PC-3 (cell line): Measurements from ENCODE around the gene TMEM161B. TPM values are rescaled to one million over a fixed set of nuclear protein-coding genes. Genes with fewer than 3 reads are reported as not detected.

Source experiments
- ATAC-seq: fragments of 200-7000 bp; cut with Tn5 transposase; 2 replicates; pipeline ENCODE4 v1.9.1; 2020; ENCODE audit warnings: mild to moderate bottlenecking, moderate library complexity
- BruUV-seq: library from RNA; stranded (reverse); fragments of 400-500 nt; replicated peaks from 2 replicates; lab custom pipeline; 2021; lab: Mats Ljungman, UMichigan
- CTCF ChIA-PET: fragments of 300-600 bp; sonication (Branson Sonifier 250); formaldehyde crosslinking; loops from one replicate; lab custom pipeline; 2022; ENCODE audit warnings: antibody characterized with exemption; lab: Charles Lee
- POLR2A ChIA-PET: fragments of 300-600 bp; sonication (Branson Sonifier 250); formaldehyde crosslinking; loops from one replicate; lab custom pipeline; 2022; ENCODE audit warnings: antibody characterized with exemption; ENCODE audit not compliant: unreplicated experiment; lab: Charles Lee
- DNase-seq: peaks from one replicate; pipeline ENCODE4 v3.0.0-alpha.2; 2015
- H2AFZ ChIP-seq: fragments of 300-600 bp; sonication (generic); 2 replicates; pipeline ENCODE4 v1.6.0; 2016; ENCODE audit warnings: antibody characterized with exemption, low read length
- H3F3A ChIP-seq: fragments of 300-600 bp; sonication (generic); one replicate; pipeline ENCODE4 v1.6.0; 2017; ENCODE audit warnings: antibody characterized with exemption, low read length, control low read depth, mild to moderate bottlenecking; ENCODE audit not compliant: unreplicated experiment
- H3K27ac ChIP-seq: fragments of 300-600 bp; sonication (generic); 2 replicates; pipeline ENCODE4 v1.5.1; 2016; ENCODE audit warnings: mild to moderate bottlenecking, low read length
- H3K27me3 ChIP-seq: fragments of 300-600 bp; sonication (generic); 2 replicates; pipeline ENCODE4 v1.6.1; 2016; ENCODE audit warnings: low read length, mixed read lengths
- H3K36me3 ChIP-seq: fragments of 300-600 bp; sonication (generic); 2 replicates; pipeline ENCODE4 v1.6.1; 2016; ENCODE audit warnings: low read depth, mixed run types, low read length, mixed read lengths
- H3K4me1 ChIP-seq: fragments of 300-600 bp; sonication (generic); 2 replicates; pipeline ENCODE4 v1.5.1; 2016; ENCODE audit warnings: low read length; ENCODE audit not compliant: insufficient read depth
- H3K4me2 ChIP-seq: fragments of 300-600 bp; sonication (generic); 2 replicates; pipeline ENCODE4 v1.6.0; 2016; ENCODE audit warnings: low read length
- H3K4me3 ChIP-seq: fragments of 300-600 bp; sonication (generic); 2 replicates; pipeline ENCODE4 v1.5.1; 2016; ENCODE audit warnings: mild to moderate bottlenecking, low read length, mixed read lengths
- H3K79me2 ChIP-seq: fragments of 300-600 bp; sonication (generic); 2 replicates; pipeline ENCODE4 v1.6.1; 2017; ENCODE audit warnings: low read length, mixed read lengths
- H3K9ac ChIP-seq: fragments of 300-600 bp; sonication (generic); 2 replicates; pipeline ENCODE4 v1.6.0; 2016; ENCODE audit warnings: mild to moderate bottlenecking, low read length
- H3K9me2 ChIP-seq: fragments of 300-600 bp; sonication (generic); replicated peaks from 2 replicates; pipeline ENCODE4 v1.6.1; 2016; ENCODE audit warnings: mixed run types, low read length, mixed read lengths
- H3K9me3 ChIP-seq: fragments of 300-600 bp; sonication (generic); 2 replicates; pipeline ENCODE4 v1.6.1; 2016; ENCODE audit warnings: low read length, mixed read lengths
- H4K20me1 ChIP-seq: fragments of 300-600 bp; sonication (generic); 2 replicates; pipeline ENCODE4 v1.6.1; 2016; ENCODE audit warnings: low read length, mixed read lengths
- CTCF ChIP-seq: fragments of 300-600 bp; sonication (generic); conservative IDR thresholded peaks from 2 replicates; pipeline ENCODE4 v1.5.1; 2017; ENCODE audit warnings: antibody characterized with exemption, low read depth, mild to moderate bottlenecking, low read length
- EZH2 ChIP-seq: fragments of 300-600 bp; sonication (generic); IDR thresholded peaks from one replicate; pipeline ENCODE4 v1.6.1; 2017; ENCODE audit warnings: antibody characterized with exemption, mild to moderate bottlenecking, low read length; ENCODE audit not compliant: unreplicated experiment
- EZH2phosphoT487 ChIP-seq: fragments of 300-600 bp; sonication (generic); IDR thresholded peaks from 2 replicates; pipeline ENCODE4 v1.6.1; 2018; ENCODE audit warnings: mild to moderate bottlenecking, antibody characterized with exemption, low read length, borderline replicate concordance
- intact Hi-C: fragments of 100-400 bp; cut with micrococcal nuclease; formaldehyde crosslinking; loops from 2 replicates; pipeline ENCODE4 v1.9.0; 2023
- total RNA-seq: library from RNA; depleted of rRNA; stranded (reverse); fragments of >200 nt; gene quantifications from 2 replicates; pipeline ENCODE4 v1.2.3, GENCODE V29; 2014

Gene TMEM161B
- total RNA-seq, 1 experiment from 2014 or later, result 11.5 TPM

- Histone ChIP-seq H3K36me3 (no peaks in the 10 kb centered on the region; the same call in 1 of the 2 replicates), H3K9me3 (no peaks in the 10 kb centered on the region), H3K4me3 (no peak overlapping the region), H3K4me2 (no peak overlapping the region), H3K79me2 (no peaks in the 10 kb centered on the region), H2AFZ (no peak overlapping the region), H3F3A (no peaks in the 10 kb centered on the region), H3K27me3 (no peaks in the 10 kb centered on the region), H3K4me1 (no peaks in the 10 kb centered on the region), H4K20me1 (no peaks in the 10 kb centered on the region), H3K9ac (no peak overlapping the region), H3K27ac (no peak overlapping the region), H3K9me2 (no peaks in the 10 kb centered on the region)
- ChIA-PET CTCF (no interaction called here), POLR2A (interaction anchor here (0.6 kb wide), 1 partner anchor 517 kb away, joined by 5 read pairs; no protein-coding TSS in a partner anchor)
- intact Hi-C loops, result no loop called here
- ATAC-seq, result no peak
- TF ChIP-seq EZH2phosphoT487, result no peak
- DNase-seq, result no peak
- BruUV-seq, result no TSS peak
Observed at GRCh38 chr5:88207575-88207974, 61.1 kb downstream of the TMEM161B start.

- no peak for TF ChIP-seq EZH2
- TF ChIP-seq EZH2phosphoT487, result no peak
- no peak for TF ChIP-seq CTCF
- BruUV-seq, result no TSS peak
- Histone ChIP-seq H3K36me3 (peaks cover 4% of the 10 kb centered on the region; the same call in 1 of the 2 replicates), H3K9me2 (no peaks in the 10 kb centered on the region), H3K4me2 (no peak overlapping the region), H3F3A (no peaks in the 10 kb centered on the region), H3K27ac (no peak overlapping the region), H3K9ac (no peak overlapping the region), H4K20me1 (no peaks in the 10 kb centered on the region), H3K79me2 (no peaks in the 10 kb centered on the region), H3K9me3 (no peaks in the 10 kb centered on the region), H3K4me1 (no peaks in the 10 kb centered on the region), H2AFZ (no peak overlapping the region), H3K4me3 (no peak overlapping the region), H3K27me3 (no peaks in the 10 kb centered on the region)
- intact Hi-C loops, result no loop called here
- ChIA-PET POLR2A (no interaction called here), CTCF (no interaction called here)
- no peak for ATAC-seq
- DNase-seq, result no peak
Observed at GRCh38 chr5:88203981-88204750, 64.5 kb downstream of the TMEM161B start.

GRCh38 chr5:88195636-88196035 lies 73.0 kb downstream of the TMEM161B start:
- ATAC-seq, result no peak
- intact Hi-C loops, result no loop called here
- POLR2A ChIA-PET, result no interaction called here

More at GRCh38 chr5:88195636-88196035, 73.0 kb downstream of the TMEM161B start:
- Histone ChIP-seq H3K9me2 (no peaks in the 10 kb centered on the region), H3K4me1 (peaks cover 5% of the 10 kb centered on the region; the same call in 1 of the 2 replicates), H3K27me3 (no peaks in the 10 kb centered on the region), H3K4me3 (no peak overlapping the region), H2AFZ (no peak overlapping the region), H3K9ac (no peak overlapping the region), H3K27ac (no peak overlapping the region), H4K20me1 (no peaks in the 10 kb centered on the region), H3K9me3 (no peaks in the 10 kb centered on the region), H3K36me3 (peaks cover 13% of the 10 kb centered on the region), H3K79me2 (no peaks in the 10 kb centered on the region), H3F3A (no peaks in the 10 kb centered on the region), H3K4me2 (no peak overlapping the region)
- TSS peak; percentile 3 for BruUV-seq
- no peak for DNase-seq
- CTCF ChIA-PET, result no interaction called here
- TF ChIP-seq CTCF (no peak), EZH2 (no peak), EZH2phosphoT487 (no peak)
